HepG2 (cell line): Measurements from ENCODE around the gene BCAM. TPM values are rescaled to one million over a fixed set of nuclear protein-coding genes. Genes with fewer than 3 reads are reported as not detected.

ENCODE experiments used
- FOXO4 ChIP-seq: sonication (generic); formaldehyde crosslinking; conservative IDR thresholded peaks from 2 replicates; pipeline ENCODE4 v1.8.1; 2023; ENCODE audit warnings: missing genetic modification reagents
- GZF1 ChIP-seq: sonication (generic); formaldehyde crosslinking; IDR thresholded peaks from 2 replicates; pipeline ENCODE4 v1.5.1; 2020; ENCODE audit warnings: mild to moderate bottlenecking, missing genetic modification reagents
- HDAC2 ChIP-seq: sonication (generic); formaldehyde crosslinking; IDR thresholded peaks from 2 replicates; pipeline ENCODE4 v1.4.0; 2020; ENCODE audit warnings: missing genetic modification reagents
- HMGXB3 ChIP-seq: sonication (generic); formaldehyde crosslinking; IDR thresholded peaks from 2 replicates; pipeline ENCODE4 v1.4.0; 2020; ENCODE audit warnings: missing genetic modification reagents, borderline replicate concordance
- HMGXB4 ChIP-seq, 2 experiments: sonication (generic) in 1 of 2; formaldehyde crosslinking in 1 of 2; IDR thresholded peaks; 2 replicates each; pipeline versions ENCODE4 v1.4.0 to v1.6.1; 2018 to 2020; ENCODE audit warnings: missing genetic modification reagents in 2 of 2, borderline replicate concordance in 1 of 2, low read depth in 1 of 2, mild to moderate bottlenecking in 1 of 2, missing biosample characterization in 1 of 2
- IRF2 ChIP-seq: IDR thresholded peaks from 2 replicates; pipeline ENCODE4 v1.6.1; 2018; ENCODE audit warnings: missing genetic modification reagents, missing compliant biosample characterization
- MIER3 ChIP-seq: IDR thresholded peaks from 2 replicates; pipeline ENCODE4 v1.6.1; 2016; ENCODE audit warnings: missing compliant biosample characterization, borderline replicate concordance
- MIXL1 ChIP-seq: IDR thresholded peaks from 2 replicates; pipeline ENCODE4 v1.6.1; 2016
- NR2F2 ChIP-seq: IDR thresholded peaks from 2 replicates; pipeline ENCODE4 v1.6.1; 2012; ENCODE audit warnings: low read depth, inconsistent platforms, borderline replicate concordance
- SMARCE1 ChIP-seq: fragments of 450-650 bp; IDR thresholded peaks from 2 replicates; pipeline ENCODE4 v1.6.1; 2017; ENCODE audit warnings: borderline replicate concordance
- TOE1 ChIP-seq: sonication (generic); formaldehyde crosslinking; IDR thresholded peaks from 2 replicates; pipeline ENCODE4 v1.4.0; 2020; ENCODE audit warnings: mild to moderate bottlenecking, missing genetic modification reagents
- WIZ ChIP-seq: sonication (generic); formaldehyde crosslinking; IDR thresholded peaks from 2 replicates; pipeline ENCODE4 v1.5.1; 2020; ENCODE audit warnings: mild to moderate bottlenecking, missing genetic modification reagents
- ZNF292 ChIP-seq: sonication (generic); formaldehyde crosslinking; IDR thresholded peaks from 2 replicates; pipeline ENCODE4 v1.8.1; 2022; ENCODE audit warnings: mild to moderate bottlenecking, low read depth, missing genetic modification reagents, borderline replicate concordance
- ZNF335 ChIP-seq: sonication (generic); formaldehyde crosslinking; IDR thresholded peaks from 2 replicates; pipeline ENCODE4 v1.4.0; 2020; ENCODE audit warnings: missing genetic modification reagents
- ZSCAN25 ChIP-seq: sonication (generic); formaldehyde crosslinking; IDR thresholded peaks from 2 replicates; pipeline ENCODE4 v1.8.0; 2022; ENCODE audit warnings: mild to moderate bottlenecking, missing genetic modification reagents
- polyA plus RNA-seq, 8 experiments: library from polyadenylated mRNA; depleted of rRNA in 3 of 8; stranded (reverse) in 7 of 8; unstranded in 1 of 8; fragments of >200 nt; fragmentation: Illumina TruSeq in 4 of 8; extraction: Trizol in 4 of 8; gene quantifications; 2 replicates each; pipeline versions ENCODE4 v1.2.1 to v1.2.3, GENCODE V29; 2011 to 2016; ENCODE audit warnings: low read depth in 4 of 8, missing spikeins in 1 of 8, mixed read lengths in 1 of 8; ENCODE audit not compliant: insufficient read depth in 1 of 8
- total RNA-seq, 5 experiments: library from RNA; depleted of rRNA; stranded (reverse); fragments of >200 nt; fragmentation: Illumina TruSeq; extraction: Trizol; gene quantifications; 2 replicates each; pipeline ENCODE4 v1.2.3, GENCODE V29; 2016; ENCODE audit warnings: low read depth in 1 of 5
- TF ChIP-seq, protein P1 (sequence below), 2 experiments: sonication (generic) in 1 of 2; formaldehyde crosslinking in 1 of 2; IDR thresholded peaks; 2 replicates each; pipeline versions ENCODE4 v1.4.0 to v1.6.1; 2016 to 2020; ENCODE audit warnings: borderline replicate concordance in 1 of 2, low read depth in 1 of 2, mild to moderate bottlenecking in 1 of 2, missing genetic modification reagents in 1 of 2

BCAM gene
- total and polyA plus RNA-seq, 2 of the 13 experiments (the other 11 are each of a cell fraction or from before 2014, with no cell fraction given): 51.2 to 62.7 TPM

- peak; percentile 40; the same call in 1 of the 2 replicates for TF ChIP-seq IRF2 (CRISPR knock-in tag)
- TF ChIP-seq ZSCAN25 (CRISPR knock-in tag): no peak
- TF ChIP-seq SMARCE1: no peak
- TF ChIP-seq ZNF292 (CRISPR knock-in tag): peak; percentile 53; the same call in 1 of the 2 replicates
- TF ChIP-seq GZF1: no peak
- TF ChIP-seq HMGXB3 (CRISPR knock-in tag): 0 out of 2 replicates have a peak, but pooled peaks have one; percentile 50
- TF ChIP-seq HMGXB4 (CRISPR knock-in tag; IDR thresholded peaks at IDR 0.05; ENCODE audit: borderline replicate concordance in 1 of 2, low read depth in 1 of 2): peak; percentile 33 to 39; a peak in 2 of 4 replicates
- no peak for TF ChIP-seq TOE1 (CRISPR knock-in tag)
- TF ChIP-seq, protein P1, sequence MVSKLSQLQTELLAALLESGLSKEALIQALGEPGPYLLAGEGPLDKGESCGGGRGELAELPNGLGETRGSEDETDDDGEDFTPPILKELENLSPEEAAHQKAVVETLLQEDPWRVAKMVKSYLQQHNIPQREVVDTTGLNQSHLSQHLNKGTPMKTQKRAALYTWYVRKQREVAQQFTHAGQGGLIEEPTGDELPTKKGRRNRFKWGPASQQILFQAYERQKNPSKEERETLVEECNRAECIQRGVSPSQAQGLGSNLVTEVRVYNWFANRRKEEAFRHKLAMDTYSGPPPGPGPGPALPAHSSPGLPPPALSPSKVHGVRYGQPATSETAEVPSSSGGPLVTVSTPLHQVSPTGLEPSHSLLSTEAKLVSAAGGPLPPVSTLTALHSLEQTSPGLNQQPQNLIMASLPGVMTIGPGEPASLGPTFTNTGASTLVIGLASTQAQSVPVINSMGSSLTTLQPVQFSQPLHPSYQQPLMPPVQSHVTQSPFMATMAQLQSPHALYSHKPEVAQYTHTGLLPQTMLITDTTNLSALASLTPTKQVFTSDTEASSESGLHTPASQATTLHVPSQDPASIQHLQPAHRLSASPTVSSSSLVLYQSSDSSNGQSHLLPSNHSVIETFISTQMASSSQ (IDR thresholded peaks at IDR 0.05; ENCODE audit: low read depth): peak; percentile 48; the same call in 1 of the 2 replicates
- TF ChIP-seq, protein P1 (CRISPR knock-in tag; IDR thresholded peaks at IDR 0.05; ENCODE audit: borderline replicate concordance): peak; percentile 60; the same call in 1 of the 2 replicates
- peak; percentile 40; the same call in 1 of the 2 replicates for TF ChIP-seq ZNF335 (CRISPR knock-in tag)
- peak; percentile 86 for TF ChIP-seq MIXL1 (CRISPR knock-in tag)
- TF ChIP-seq WIZ: no peak
- peak; percentile 43; the same call in 1 of the 2 replicates for TF ChIP-seq MIER3 (CRISPR knock-in tag)
- peak; percentile 60; the same call in 1 of the 2 replicates for TF ChIP-seq HDAC2 (CRISPR knock-in tag)
- no peak for TF ChIP-seq FOXO4 (CRISPR knock-in tag)
- peak; percentile 77; the same call in 1 of the 2 replicates for TF ChIP-seq NR2F2
Measured at GRCh38 chr19:44796701-44797115, 12.2 kb upstream of the BCAM start (continued).
